ENCODE measurements around the gene MRTFA.

DNA sequence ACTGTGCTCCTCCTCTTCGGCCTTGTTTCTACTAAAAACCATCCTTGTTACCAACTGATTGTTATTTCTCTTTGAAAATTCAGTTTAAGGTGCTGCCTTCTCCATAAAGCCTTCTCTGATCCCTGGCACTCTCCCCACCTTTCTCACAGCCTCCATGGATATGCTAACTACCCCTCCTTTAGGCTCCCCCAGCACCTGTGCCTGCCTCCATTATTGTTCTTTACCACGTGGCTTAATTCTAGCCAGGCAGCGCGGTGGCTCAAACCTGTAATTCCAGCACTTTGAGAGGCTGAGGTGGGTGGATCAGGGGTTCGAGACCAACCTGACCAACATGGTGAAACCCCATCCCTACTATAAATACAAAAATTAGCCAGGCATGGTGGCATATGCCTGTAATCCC lies 96.3 kb downstream of the MRTFA start:
- no peak for TF ChIP-seq CTCF (IDR thresholded peaks at IDR 0.05)
- TF ChIP-seq EP300 (IDR thresholded peaks at IDR 0.05; ENCODE audit: low read depth): no peak
- TF ChIP-seq POLR2AphosphoS5 (IDR thresholded peaks at IDR 0.05): no peak
- no peak for TF ChIP-seq POLR2A (IDR thresholded peaks at IDR 0.05)
